Progenitor cell of endocrine pancreas (in vitro differentiated cells): ENCODE data around the gene ZBTB12. TPM values are rescaled to one million over a fixed set of nuclear protein-coding genes. Genes with fewer than 3 reads are reported as not detected.
"Not testable (repeated sequence)": the region's sequence is repeated elsewhere in the genome, so short reads cannot be mapped to it uniquely, and the experiment has no call there.

Source experiments
- DNase-seq: peaks from one replicate; pipeline ENCODE4 v3.0.0; 2021; ENCODE audit warnings: low spot score; ENCODE audit not compliant: unreplicated experiment
- H3K27ac Mint-ChIP-seq: 2 replicates; pipeline ENCODE4 v1.8.0; 2021; ENCODE audit warnings: mild to moderate bottlenecking, moderate library complexity, mixed read lengths
- H3K27me3 Mint-ChIP-seq: 2 replicates; pipeline ENCODE4 v1.8.0; 2021; ENCODE audit warnings: mixed read lengths
- H3K36me3 Mint-ChIP-seq: 2 replicates; pipeline ENCODE4 v1.8.0; 2022; ENCODE audit warnings: mixed read lengths; ENCODE audit not compliant: insufficient read depth
- H3K4me1 Mint-ChIP-seq: 2 replicates; pipeline ENCODE4 v1.8.0; 2021; ENCODE audit warnings: low read depth, mixed read lengths
- H3K4me3 Mint-ChIP-seq: 2 replicates; pipeline ENCODE4 v1.8.0; 2021; ENCODE audit warnings: low read depth, mild to moderate bottlenecking, moderate library complexity, mixed read lengths
- H3K9me3 Mint-ChIP-seq: 2 replicates; pipeline ENCODE4 v1.8.0; 2021; ENCODE audit warnings: low read depth, mixed read lengths
- total RNA-seq: library from RNA; stranded (reverse); gene quantifications from 2 replicates; pipeline ENCODE4 v1.2.1, GENCODE V29; 2021
- TF ChIP-seq, protein P1 (sequence below): fragments of 200-600 bp; sonication (generic); IDR thresholded peaks from one replicate; pipeline ENCODE4 v1.5.0; 2021; ENCODE audit warnings: antibody characterized with exemption, mild to moderate bottlenecking; ENCODE audit not compliant: unreplicated experiment

Gene ZBTB12
- total RNA-seq, 1 donor from 2014 or later: 55.5 TPM

DNA sequence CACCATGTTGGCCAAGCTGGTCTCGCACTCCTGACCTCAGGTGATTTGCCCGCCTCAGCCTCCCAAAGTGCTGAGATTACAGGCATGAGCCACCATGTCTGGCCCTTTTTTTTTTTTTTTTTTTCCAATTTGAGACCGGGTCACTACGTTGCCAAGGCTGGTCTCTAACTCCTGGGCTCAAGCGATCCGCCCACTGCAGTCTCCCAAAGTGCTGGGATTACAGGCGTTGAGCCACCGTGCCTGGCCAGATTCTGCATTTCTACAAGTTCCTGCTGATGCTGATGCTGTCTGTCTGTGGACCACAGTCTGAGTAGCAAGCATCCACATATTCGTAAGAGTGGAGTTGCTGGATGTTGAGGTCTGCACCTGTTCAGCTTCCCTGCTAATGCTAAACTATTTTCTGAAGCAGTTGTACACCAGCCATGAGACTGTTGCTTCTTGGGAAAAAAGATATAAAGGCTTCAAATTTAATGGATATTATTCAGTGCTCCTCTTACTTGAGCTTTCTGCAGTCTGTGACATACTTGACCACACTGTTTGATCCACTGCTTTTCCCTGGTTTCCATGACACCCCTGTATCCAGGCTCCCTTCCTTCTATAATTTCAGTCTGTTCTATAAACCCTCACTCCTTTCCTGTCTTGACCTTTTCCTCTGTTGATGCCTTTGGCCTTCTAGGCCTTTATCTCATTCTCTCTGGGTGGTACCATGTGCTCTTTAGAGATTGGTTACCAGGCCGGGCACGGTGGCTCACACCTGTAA, 10.1 kb upstream of the ZBTB12 start:
- no peaks in the 10 kb centered on the region for H3K4me1 Mint-ChIP-seq
- DNase-seq: no peak
- TF ChIP-seq, protein P1, sequence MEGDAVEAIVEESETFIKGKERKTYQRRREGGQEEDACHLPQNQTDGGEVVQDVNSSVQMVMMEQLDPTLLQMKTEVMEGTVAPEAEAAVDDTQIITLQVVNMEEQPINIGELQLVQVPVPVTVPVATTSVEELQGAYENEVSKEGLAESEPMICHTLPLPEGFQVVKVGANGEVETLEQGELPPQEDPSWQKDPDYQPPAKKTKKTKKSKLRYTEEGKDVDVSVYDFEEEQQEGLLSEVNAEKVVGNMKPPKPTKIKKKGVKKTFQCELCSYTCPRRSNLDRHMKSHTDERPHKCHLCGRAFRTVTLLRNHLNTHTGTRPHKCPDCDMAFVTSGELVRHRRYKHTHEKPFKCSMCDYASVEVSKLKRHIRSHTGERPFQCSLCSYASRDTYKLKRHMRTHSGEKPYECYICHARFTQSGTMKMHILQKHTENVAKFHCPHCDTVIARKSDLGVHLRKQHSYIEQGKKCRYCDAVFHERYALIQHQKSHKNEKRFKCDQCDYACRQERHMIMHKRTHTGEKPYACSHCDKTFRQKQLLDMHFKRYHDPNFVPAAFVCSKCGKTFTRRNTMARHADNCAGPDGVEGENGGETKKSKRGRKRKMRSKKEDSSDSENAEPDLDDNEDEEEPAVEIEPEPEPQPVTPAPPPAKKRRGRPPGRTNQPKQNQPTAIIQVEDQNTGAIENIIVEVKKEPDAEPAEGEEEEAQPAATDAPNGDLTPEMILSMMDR: no peak
- H3K27me3 Mint-ChIP-seq: peaks cover 2% of the 10 kb centered on the region
- no peaks in the 10 kb centered on the region for H3K36me3 Mint-ChIP-seq
- H3K4me3 Mint-ChIP-seq: no peak overlapping the region
- H3K9me3 Mint-ChIP-seq: no peaks in the 10 kb centered on the region
- H3K27ac Mint-ChIP-seq: no peak overlapping the region

DNA sequence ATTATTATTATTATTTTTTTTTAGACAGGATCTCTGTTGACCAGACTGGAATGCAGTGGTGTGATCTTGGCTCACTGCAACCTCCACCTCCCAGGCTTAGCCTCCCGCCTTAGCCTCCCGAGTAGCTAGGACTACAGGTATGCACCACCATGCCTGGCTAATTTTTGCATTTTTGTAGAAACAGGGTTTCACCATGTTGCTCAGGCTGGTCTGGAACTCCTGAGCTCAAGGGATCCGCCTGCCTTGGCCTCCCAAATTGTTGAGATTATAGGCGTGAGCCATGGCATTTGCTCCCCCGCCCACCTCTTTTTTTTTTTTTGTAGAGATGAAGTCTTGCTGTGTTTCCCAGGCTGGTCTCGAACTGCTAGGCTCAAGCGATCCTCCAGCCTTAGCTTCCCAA, 7.4 kb upstream of the ZBTB12 start:
- DNase-seq, H3K4me1 Mint-ChIP-seq, H3K36me3 Mint-ChIP-seq, H3K9me3 Mint-ChIP-seq, H3K27me3 Mint-ChIP-seq, H3K4me3 Mint-ChIP-seq, H3K27ac Mint-ChIP-seq: not testable (repeated sequence)

DNA sequence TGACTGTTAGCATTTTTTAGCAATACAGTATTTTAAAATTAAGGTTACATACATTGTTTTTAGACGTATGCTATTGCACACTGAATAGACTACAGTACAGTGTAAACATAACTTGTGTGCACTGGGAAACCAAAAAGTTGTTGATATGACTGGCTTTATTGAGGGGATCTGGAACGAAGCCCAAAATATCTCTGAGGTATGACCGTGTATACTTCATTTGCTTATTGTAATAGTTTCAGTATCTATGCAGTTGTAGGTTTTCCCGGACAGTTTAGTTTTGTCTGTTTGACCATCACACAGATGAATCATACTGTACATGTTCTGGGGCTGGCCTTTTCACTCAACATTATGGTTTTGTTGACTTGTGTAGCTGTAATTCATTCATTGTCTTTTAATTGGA, 6.9 kb upstream of the ZBTB12 start:
- Mint-ChIP-seq H3K9me3 (no peaks in the 10 kb centered on the region), H3K4me3 (no peak overlapping the region), H3K4me1 (peaks cover 2% of the 10 kb centered on the region), H3K27ac (no peak overlapping the region), H3K27me3 (peaks cover 7% of the 10 kb centered on the region), H3K36me3 (no peaks in the 10 kb centered on the region)
- TF ChIP-seq, protein P1: no peak
- no peak for DNase-seq

DNA sequence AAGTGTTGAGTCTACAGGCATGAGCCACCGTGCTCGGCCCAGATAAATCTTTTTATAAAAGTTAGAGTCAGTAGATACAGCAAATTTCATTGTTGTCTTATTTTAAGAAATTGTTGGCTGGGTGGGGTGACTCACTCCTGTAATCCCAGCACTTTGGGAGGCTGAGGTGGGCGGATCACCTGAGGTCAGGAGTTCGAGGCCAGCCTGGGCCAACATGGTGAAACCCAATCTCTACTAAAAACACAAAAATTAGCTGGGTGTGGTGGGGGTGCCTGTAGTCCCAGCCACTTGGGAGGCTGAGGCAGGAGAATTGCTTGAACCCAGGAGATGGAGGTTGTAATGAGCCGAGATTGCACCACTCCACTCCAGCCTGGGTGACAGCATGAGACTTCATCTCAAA, 6.4 kb upstream of the ZBTB12 start:
- not testable (repeated sequence) for H3K27ac Mint-ChIP-seq, H3K36me3 Mint-ChIP-seq, H3K4me3 Mint-ChIP-seq, DNase-seq, H3K4me1 Mint-ChIP-seq, H3K9me3 Mint-ChIP-seq, H3K27me3 Mint-ChIP-seq

DNA sequence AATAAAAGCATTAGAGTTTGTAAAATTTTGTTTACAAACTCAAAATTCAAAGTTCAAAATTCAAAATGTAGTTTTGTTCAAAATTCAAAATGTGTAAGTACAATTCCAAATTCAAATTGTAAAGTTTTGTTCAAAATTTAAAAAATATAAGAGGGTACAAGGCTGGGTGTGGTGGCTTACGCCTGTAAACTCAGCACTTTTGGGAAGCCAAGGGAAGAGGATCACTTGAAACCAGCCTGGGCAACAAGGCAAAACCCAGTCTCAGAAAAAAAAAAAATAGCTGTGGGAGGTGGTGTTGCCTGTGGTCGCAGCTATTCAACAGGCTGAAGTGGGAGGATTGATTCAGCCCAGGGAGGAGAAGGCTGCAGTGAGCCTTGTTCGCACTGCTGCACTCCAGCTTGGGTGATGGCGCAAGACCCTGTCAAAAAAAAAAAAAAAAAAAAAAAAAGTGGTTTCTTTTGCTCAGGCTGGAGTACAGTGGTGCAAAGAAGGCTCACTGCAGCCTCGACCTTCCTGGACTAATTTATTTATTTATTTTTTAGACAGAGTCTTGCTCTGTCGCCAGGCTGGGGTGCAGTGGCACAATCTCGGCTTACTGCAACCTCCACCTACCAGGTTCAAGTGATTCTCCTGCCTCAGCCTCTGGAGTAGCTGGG, 5.4 kb upstream of the ZBTB12 start:
- no peak overlapping the region for H3K27ac Mint-ChIP-seq
- peaks cover 7% of the 10 kb centered on the region for H3K27me3 Mint-ChIP-seq
- peaks cover 9% of the 10 kb centered on the region for H3K4me1 Mint-ChIP-seq
- no peaks in the 10 kb centered on the region for H3K36me3 Mint-ChIP-seq
- no peaks in the 10 kb centered on the region for H3K9me3 Mint-ChIP-seq
- DNase-seq: no peak
- TF ChIP-seq, protein P1: no peak
- no peak overlapping the region for H3K4me3 Mint-ChIP-seq

DNA sequence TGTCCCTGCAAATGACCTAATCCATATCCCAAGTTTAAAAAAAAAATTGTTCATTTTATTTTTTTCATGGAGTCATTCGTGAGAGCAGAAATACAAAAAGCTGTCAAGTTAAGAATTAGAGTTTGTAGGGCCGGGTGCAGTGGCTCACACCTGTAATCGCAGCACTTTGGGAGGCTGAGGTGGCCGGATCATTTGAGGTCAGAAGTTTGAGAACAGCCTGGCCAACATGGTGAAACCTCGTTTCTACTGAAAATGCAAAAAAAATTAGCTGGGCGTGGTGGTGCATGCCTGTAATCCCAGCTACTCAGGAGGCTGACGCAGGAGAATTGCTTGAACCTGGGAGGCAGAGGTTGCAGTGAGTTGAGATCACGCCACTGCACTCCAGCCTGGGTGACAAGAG, 4.8 kb upstream of the ZBTB12 start:
- H3K9me3 Mint-ChIP-seq, H3K4me3 Mint-ChIP-seq, DNase-seq, H3K36me3 Mint-ChIP-seq, H3K4me1 Mint-ChIP-seq, H3K27ac Mint-ChIP-seq, H3K27me3 Mint-ChIP-seq: not testable (repeated sequence)

DNA sequence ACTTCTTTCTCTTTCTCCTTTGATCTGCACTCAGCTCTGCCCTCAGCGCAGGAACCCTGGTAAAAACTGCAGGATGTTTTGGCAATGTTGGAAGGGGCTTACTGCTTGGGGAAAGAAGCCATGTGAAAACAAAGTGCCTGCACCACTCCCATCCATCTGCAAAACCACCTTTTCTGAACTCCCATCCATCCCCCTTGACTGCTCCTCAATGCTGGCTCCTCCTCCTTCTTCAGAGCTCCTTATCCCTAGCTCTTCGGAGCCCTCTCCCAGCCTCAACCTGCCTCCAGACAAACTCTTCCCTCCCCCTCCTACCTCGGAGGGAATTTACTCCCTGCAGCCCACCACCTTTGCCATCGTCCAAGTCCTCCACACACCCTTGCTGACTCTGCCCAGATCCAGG, 4.2 kb upstream of the ZBTB12 start:
- no peaks in the 10 kb centered on the region for H3K9me3 Mint-ChIP-seq
- DNase-seq: no peak
- TF ChIP-seq, protein P1: no peak
- no peaks in the 10 kb centered on the region for H3K36me3 Mint-ChIP-seq
- peaks cover 9% of the 10 kb centered on the region for H3K4me1 Mint-ChIP-seq
- H3K4me3 Mint-ChIP-seq: no peak overlapping the region
- H3K27me3 Mint-ChIP-seq: peaks cover 7% of the 10 kb centered on the region
- H3K27ac Mint-ChIP-seq: no peak overlapping the region
